Muscle of leg (tissue), 11 donors: ENCODE data around the gene ZNF865. TPM values are rescaled to one million over a fixed set of nuclear protein-coding genes. Genes with fewer than 3 reads are reported as not detected.
A peak's percentile ranks its signal among the peaks of the same experiment; 100 is the strongest.

ENCODE experiments used
- DNase-seq: peaks from one replicate; pipeline ENCODE4 v3.0.0; 2013
- H3K27ac ChIP-seq: one replicate; pipeline ENCODE4 v1.5.1; 2013; ENCODE audit warnings: mild to moderate bottlenecking, low read length, control low read depth
- H3K27me3 ChIP-seq: one replicate; pipeline ENCODE4 v1.6.1; 2013; ENCODE audit warnings: low read length; ENCODE audit not compliant: control insufficient read depth, insufficient read depth
- H3K36me3 ChIP-seq: one replicate; pipeline ENCODE4 v1.6.1; 2013; ENCODE audit warnings: low read length; ENCODE audit not compliant: control insufficient read depth, insufficient read depth
- H3K4me1 ChIP-seq: one replicate; pipeline ENCODE4 v1.6.1; 2013; ENCODE audit warnings: low read length; ENCODE audit not compliant: control insufficient read depth, insufficient read depth
- H3K4me3 ChIP-seq: one replicate; pipeline ENCODE4 v1.5.1; 2013; ENCODE audit warnings: low read length, control low read depth
- H3K9me3 ChIP-seq: replicated peaks from 2 replicates; pipeline ENCODE4 v1.6.1; 2013; ENCODE audit warnings: low read depth, low read length; ENCODE audit not compliant: control insufficient read depth
- WGBS: methylation state at CpG from one replicate; pipeline ENCODE4 v1.1.5; 2013; ENCODE audit warnings: missing lambda C conversion rate; ENCODE audit not compliant: insufficient coverage; 5-methylcytosine and 5-hydroxymethylcytosine counted together
- polyA plus RNA-seq, 8 donors: library from polyadenylated mRNA; unstranded; fragments of 120-200 nt; gene quantifications; one replicate each; pipeline versions ENCODE4 v1.2.1 to v1.2.3, GENCODE V29; 2013; ENCODE audit warnings: inconsistent platforms in 1 of 8, low replicate concordance in 1 of 8; ENCODE audit not compliant: insufficient read length in 8 of 8, insufficient read depth in 1 of 8
- total RNA-seq: library from RNA; stranded (reverse); fragments of 120-200 nt; gene quantifications from one replicate; pipeline ENCODE4 v1.2.4, GENCODE V29; 2013

ZNF865 gene
- total and polyA plus RNA-seq, 9 donors: 1.2 to 9.9 (median 7.8) TPM

- Histone ChIP-seq H3K4me1 (peaks cover 22% of the 10 kb centered on the region), H3K27ac (peak overlapping the region; percentile 100), H3K36me3 (peaks cover 17% of the 10 kb centered on the region), H3K27me3 (no peaks in the 10 kb centered on the region), H3K9me3 (no peaks in the 10 kb centered on the region), H3K4me3 (no peak overlapping the region)
- no peak for DNase-seq
- 78% methylated on average over 17 of the region's 22 CpGs for WGBS
Measured at GRCh38 chr19:55603581-55604292, 1.7 kb upstream of the ZNF865 start.

GRCh38 chr19:55605207-55605636 lies 225 bp upstream of the ZNF865 start:
- Histone ChIP-seq H3K27me3 (no peaks in the 10 kb centered on the region), H3K4me1 (peaks cover 22% of the 10 kb centered on the region), H3K9me3 (peaks cover 5% of the 10 kb centered on the region), H3K27ac (peak overlapping the region; percentile 100), H3K4me3 (peak overlapping the region; percentile 91), H3K36me3 (peaks cover 29% of the 10 kb centered on the region)
- WGBS: under 1% methylated on average over 32 of the region's 43 CpGs
- DNase-seq: peak; percentile 99

GRCh38 chr19:55606471-55606787 lies 982 bp downstream of the ZNF865 start:
- peak overlapping the region; percentile 95 for H3K27ac ChIP-seq
- peak overlapping the region; percentile 91 for H3K4me3 ChIP-seq
- peaks cover 23% of the 10 kb centered on the region for H3K4me1 ChIP-seq
- peaks cover 35% of the 10 kb centered on the region for H3K36me3 ChIP-seq
- peaks cover 5% of the 10 kb centered on the region for H3K9me3 ChIP-seq
- H3K27me3 ChIP-seq: no peaks in the 10 kb centered on the region
- WGBS: 22% methylated on average over 10 of the region's 12 CpGs
- DNase-seq: no peak

GRCh38 chr19:55606817-55607216 lies 1.4 kb downstream of the ZNF865 start:
- 55% methylated on average over 6 of the region's 9 CpGs for WGBS
- Histone ChIP-seq H3K36me3 (peaks cover 35% of the 10 kb centered on the region), H3K4me3 (no peak overlapping the region), H3K9me3 (peaks cover 5% of the 10 kb centered on the region), H3K4me1 (peaks cover 25% of the 10 kb centered on the region), H3K27me3 (no peaks in the 10 kb centered on the region), H3K27ac (peak overlapping the region; percentile 95)
- no peak for DNase-seq

GRCh38 chr19:55609326-55609725 lies 3.9 kb downstream of the ZNF865 start:
- H3K36me3 ChIP-seq: peaks cover 33% of the 10 kb centered on the region
- H3K27ac ChIP-seq: no peak overlapping the region
- no peaks in the 10 kb centered on the region for H3K27me3 ChIP-seq
- DNase-seq: no peak
- no peak overlapping the region for H3K4me3 ChIP-seq
- H3K4me1 ChIP-seq: peaks cover 25% of the 10 kb centered on the region
- H3K9me3 ChIP-seq: peaks cover 5% of the 10 kb centered on the region
- 92% methylated on average over 4 of the region's 5 CpGs for WGBS

- Histone ChIP-seq H3K4me3 (no peak overlapping the region), H3K4me1 (peaks cover 14% of the 10 kb centered on the region), H3K36me3 (peaks cover 42% of the 10 kb centered on the region), H3K27ac (no peak overlapping the region), H3K9me3 (peaks cover 5% of the 10 kb centered on the region), H3K27me3 (no peaks in the 10 kb centered on the region)
- DNase-seq: no peak
- 78% methylated on average over 9 of the region's 15 CpGs for WGBS
Measured at GRCh38 chr19:55611300-55611982, 6.0 kb downstream of the ZNF865 start.

- Histone ChIP-seq H3K4me1 (peaks cover 9% of the 10 kb centered on the region), H3K36me3 (peaks cover 44% of the 10 kb centered on the region), H3K4me3 (no peak overlapping the region), H3K27me3 (no peaks in the 10 kb centered on the region), H3K9me3 (peaks cover 5% of the 10 kb centered on the region), H3K27ac (no peak overlapping the region)
- no peak for DNase-seq
- WGBS: 67% methylated on average over 1 of the region's 3 CpGs
Measured at GRCh38 chr19:55611983-55612645, 6.7 kb downstream of the ZNF865 start.

GRCh38 chr19:55613396-55613795 lies 7.9 kb downstream of the ZNF865 start:
- Histone ChIP-seq H3K27ac (no peak overlapping the region), H3K4me1 (peaks cover 9% of the 10 kb centered on the region), H3K36me3 (peaks cover 47% of the 10 kb centered on the region), H3K9me3 (peaks cover 5% of the 10 kb centered on the region), H3K27me3 (no peaks in the 10 kb centered on the region), H3K4me3 (no peak overlapping the region)
- no peak for DNase-seq
- 90% methylated on average over 16 of the region's 27 CpGs for WGBS

GRCh38 chr19:55613930-55614710 lies 8.7 kb downstream of the ZNF865 start:
- no peak overlapping the region for H3K27ac ChIP-seq
- WGBS: 92% methylated on average over 63 of the region's 75 CpGs
- H3K4me3 ChIP-seq: no peak overlapping the region

More at GRCh38 chr19:55613930-55614710, 8.7 kb downstream of the ZNF865 start:
- no peaks in the 10 kb centered on the region for H3K27me3 ChIP-seq
- DNase-seq: no peak
- H3K4me1 ChIP-seq: peaks cover 9% of the 10 kb centered on the region
- peaks cover 43% of the 10 kb centered on the region for H3K36me3 ChIP-seq
- H3K9me3 ChIP-seq: peaks cover 5% of the 10 kb centered on the region
